ENCODE data around the gene COL4A3.

Gene COL4A3

GRCh38 chr2:227347117-227347516 is 182.7 kb downstream of the COL4A3 start:
- TF ChIP-seq ISL1 (CRISPR knock-in tag; IDR thresholded peaks at IDR 0.05), result no peak
- no peak for TF ChIP-seq ZNF565 (CRISPR knock-in tag; conservative IDR thresholded peaks at IDR 0.05; ENCODE audit: low read depth)
- no peak for TF ChIP-seq TOX (CRISPR knock-in tag; IDR thresholded peaks at IDR 0.05; ENCODE audit: borderline replicate concordance)
- no peak for TF ChIP-seq GLIS3 (CRISPR knock-in tag; IDR thresholded peaks at IDR 0.05)
- no peak for TF ChIP-seq ZNF70 (CRISPR knock-in tag; IDR thresholded peaks at IDR 0.05)
- no peak for TF ChIP-seq PATZ1 (CRISPR knock-in tag; IDR thresholded peaks at IDR 0.05; ENCODE audit: borderline replicate concordance)
- no peak for TF ChIP-seq ZNF8 (CRISPR knock-in tag; IDR thresholded peaks at IDR 0.05)
- TF ChIP-seq BACH2 (CRISPR knock-in tag; IDR thresholded peaks at IDR 0.05; ENCODE audit: borderline replicate concordance), result no peak
- no peak for TF ChIP-seq PPARA (CRISPR knock-in tag; IDR thresholded peaks at IDR 0.05; ENCODE audit: borderline replicate concordance)
- TF ChIP-seq RARB (CRISPR knock-in tag; IDR thresholded peaks at IDR 0.05), result no peak
- no peak for ATAC-seq

- ATAC-seq, result no peak
Observed at GRCh38 chr2:227348324-227348723, 183.9 kb downstream of the COL4A3 start.

More at GRCh38 chr2:227348324-227348723, 183.9 kb downstream of the COL4A3 start:
- no peak for TF ChIP-seq RARB (CRISPR knock-in tag; IDR thresholded peaks at IDR 0.05)
- no peak for TF ChIP-seq TOX (CRISPR knock-in tag; IDR thresholded peaks at IDR 0.05; ENCODE audit: borderline replicate concordance)
- no peak for TF ChIP-seq GLIS3 (CRISPR knock-in tag; IDR thresholded peaks at IDR 0.05)
- TF ChIP-seq PPARA (CRISPR knock-in tag; IDR thresholded peaks at IDR 0.05; ENCODE audit: borderline replicate concordance), result no peak
- no peak for TF ChIP-seq CREB5 (CRISPR knock-in tag; IDR thresholded peaks at IDR 0.05; ENCODE audit: low read depth)
- no peak for TF ChIP-seq ZNF565 (CRISPR knock-in tag; conservative IDR thresholded peaks at IDR 0.05; ENCODE audit: low read depth)
- TF ChIP-seq ZFP30 (CRISPR knock-in tag; IDR thresholded peaks at IDR 0.05), result no peak
- TF ChIP-seq ZNF8 (CRISPR knock-in tag; IDR thresholded peaks at IDR 0.05), result no peak
- TF ChIP-seq CSRNP3 (CRISPR knock-in tag; IDR thresholded peaks at IDR 0.05), result no peak
- no peak for TF ChIP-seq PATZ1 (CRISPR knock-in tag; IDR thresholded peaks at IDR 0.05; ENCODE audit: borderline replicate concordance)
- TF ChIP-seq TSHZ2 (CRISPR knock-in tag; IDR thresholded peaks at IDR 0.05), result no peak
- no peak for TF ChIP-seq ISL1 (CRISPR knock-in tag; IDR thresholded peaks at IDR 0.05)
- no peak for TF ChIP-seq ZFP3 (CRISPR knock-in tag; IDR thresholded peaks at IDR 0.05)
- no peak for TF ChIP-seq BACH2 (CRISPR knock-in tag; IDR thresholded peaks at IDR 0.05; ENCODE audit: borderline replicate concordance)

All from SK-N-SH treated with all-trans-retinoic acid at 6 μM for 48 hours (cell line).